ENCODE data around the gene OTOGL.
"Not testable (repeated sequence)": the region's sequence is repeated elsewhere in the genome, so short reads cannot be mapped to it uniquely, and the experiment has no call there.

Gene OTOGL

DNA sequence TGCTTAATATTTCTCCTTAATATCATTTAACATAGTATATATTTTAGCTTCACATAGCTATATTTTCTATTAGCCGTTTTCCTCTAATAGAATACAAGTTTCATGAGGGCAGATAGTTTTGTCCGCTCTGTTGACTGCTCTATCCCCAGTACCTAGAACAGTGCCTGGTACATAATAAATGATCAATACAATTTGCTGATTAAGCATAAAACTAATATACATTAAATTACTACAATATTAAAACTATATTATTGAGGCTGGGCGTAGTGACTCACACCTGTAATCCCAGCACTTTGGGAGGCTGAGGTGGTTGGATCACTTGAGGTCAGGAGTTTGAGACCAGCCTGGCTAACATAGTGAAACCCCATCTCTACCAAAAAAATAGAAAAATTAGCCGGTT is 128.6 kb downstream of the OTOGL start:
- FAIRE-seq: not testable (repeated sequence)

DNA sequence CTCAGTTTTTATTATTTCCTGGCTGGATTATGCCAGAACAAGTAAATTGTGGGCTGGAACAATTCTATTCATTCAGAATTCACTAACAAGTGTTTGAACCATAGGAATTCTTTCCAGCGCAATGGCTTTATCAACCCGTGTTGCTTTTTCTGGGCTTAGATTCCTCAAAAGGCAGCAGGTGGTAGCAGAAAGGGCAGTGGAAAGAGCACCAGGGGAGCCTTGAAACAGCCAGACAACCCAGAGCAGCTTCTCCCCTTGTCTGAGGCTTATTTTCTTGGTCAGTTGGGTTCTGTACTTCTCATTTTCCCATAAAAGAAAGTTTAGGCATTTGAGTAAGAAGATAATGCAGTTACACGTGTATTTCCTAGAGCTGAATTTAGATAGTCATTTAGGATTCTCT is 130.7 kb downstream of the OTOGL start:
- no peak for FAIRE-seq

DNA sequence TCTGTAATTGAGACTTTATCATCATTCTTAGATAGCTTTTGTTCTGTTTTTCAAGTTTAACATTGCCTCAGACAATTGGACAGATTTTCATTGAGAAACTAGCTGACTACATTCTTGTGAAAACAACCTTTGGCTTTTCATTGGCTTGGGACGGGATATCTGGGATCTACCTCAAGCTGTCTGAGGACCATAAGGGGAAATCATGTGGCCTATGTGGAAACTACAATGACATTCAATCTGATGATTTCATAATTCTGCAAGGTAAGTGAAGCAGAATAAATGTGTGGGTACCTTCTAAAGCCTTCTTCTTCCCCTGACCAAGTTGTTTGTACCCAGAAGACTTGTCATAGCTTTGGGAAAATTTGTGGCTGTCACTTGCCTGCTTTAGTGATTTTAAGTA is 133.5 kb downstream of the OTOGL start:
- FAIRE-seq: no peak

- no peak for FAIRE-seq
These were observed 134.6 kb downstream of the OTOGL start for GRCh38 chr12:80233926-80234325.

DNA sequence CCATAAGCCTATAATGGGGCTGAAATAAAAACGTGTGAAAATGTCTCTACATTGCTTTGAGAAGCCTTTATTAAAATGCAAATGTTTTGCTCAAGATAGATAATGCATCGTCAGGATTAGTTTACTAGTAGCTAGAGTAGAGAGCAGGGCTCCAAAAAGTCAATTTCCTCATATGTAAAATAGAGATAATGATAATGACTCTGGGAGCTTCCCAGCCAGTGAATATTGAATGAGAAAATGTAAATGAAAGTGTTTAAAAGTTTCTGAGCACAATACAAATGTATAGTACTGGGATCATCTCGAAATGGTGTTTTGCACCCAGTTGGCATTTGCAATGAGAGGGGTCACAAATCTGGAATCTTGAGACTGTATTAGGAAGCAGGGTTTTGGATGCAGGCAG is 135.3 kb downstream of the OTOGL start:
- no peak for FAIRE-seq

GRCh38 chr12:80235944-80236343 is 136.6 kb downstream of the OTOGL start:
- no peak for FAIRE-seq

DNA sequence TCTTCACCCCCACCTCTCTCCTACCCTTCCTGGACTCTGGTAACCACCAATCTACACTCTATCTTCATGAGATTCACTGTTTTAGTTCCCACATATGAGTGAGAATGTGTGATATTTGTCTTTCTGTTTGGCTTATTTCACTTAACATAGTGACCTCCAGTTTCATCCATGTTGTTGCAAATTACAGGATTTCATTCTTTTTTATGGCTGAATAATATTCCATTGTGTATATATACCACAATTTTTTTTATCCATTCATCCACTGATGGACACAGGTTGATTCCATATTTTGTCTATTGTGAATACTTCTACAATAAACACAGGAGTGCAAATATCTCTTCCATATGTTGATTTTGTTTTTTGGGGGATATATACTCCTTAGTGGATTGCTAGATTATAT is 140.5 kb downstream of the OTOGL start:
- no peak for FAIRE-seq

DNA sequence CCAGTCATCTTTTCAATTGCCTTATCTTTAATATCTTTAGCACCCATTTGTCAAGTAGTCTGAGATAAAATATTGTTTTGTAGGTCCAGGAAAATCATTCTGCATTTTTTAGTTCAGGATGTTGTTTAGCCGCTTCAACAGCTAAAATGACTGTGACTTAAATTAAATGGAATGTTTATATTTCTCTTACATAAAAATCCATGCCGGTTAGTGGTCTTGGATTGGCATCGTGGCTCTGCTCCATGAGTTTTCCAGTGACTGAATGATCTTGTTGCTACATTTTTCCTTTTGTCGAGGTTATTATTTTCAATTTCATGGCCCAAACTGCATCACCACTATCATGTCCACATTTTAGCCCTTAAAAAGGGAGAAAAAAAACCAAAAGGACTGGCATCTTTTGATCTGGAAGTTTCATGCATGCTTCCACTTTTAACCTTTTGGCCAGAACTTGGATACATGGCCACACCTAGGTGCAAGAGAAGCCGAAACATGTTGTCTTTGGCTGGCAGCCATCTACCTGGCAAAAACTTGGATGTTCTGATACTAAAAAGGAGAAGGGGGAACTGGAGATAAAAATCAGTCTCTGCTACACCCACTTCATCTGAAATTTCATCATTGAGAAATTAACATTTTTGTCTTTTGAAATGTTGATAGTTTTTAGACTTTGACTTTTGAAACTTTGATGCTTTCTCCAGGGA is 142.4 kb downstream of the OTOGL start:
- no peak for FAIRE-seq

DNA sequence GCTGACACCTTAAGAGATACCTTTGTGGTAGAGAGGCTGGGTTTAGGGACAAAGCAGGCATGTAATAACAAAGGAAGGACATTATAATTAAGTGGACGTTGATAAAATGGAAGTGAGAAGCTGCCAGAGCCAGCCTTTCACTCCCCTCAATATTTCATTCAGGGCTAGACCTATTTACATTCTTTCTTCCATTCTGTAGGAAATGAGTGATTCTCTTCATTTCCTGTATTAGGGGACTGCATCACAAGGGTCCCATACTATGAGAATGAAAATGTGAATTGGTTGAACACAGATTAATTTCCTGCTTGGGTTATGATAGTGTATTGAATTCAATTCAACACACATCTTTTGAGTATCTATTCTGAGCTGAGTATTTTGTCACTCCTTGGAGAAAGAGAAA is 143.0 kb downstream of the OTOGL start:
- no peak for FAIRE-seq

DNA sequence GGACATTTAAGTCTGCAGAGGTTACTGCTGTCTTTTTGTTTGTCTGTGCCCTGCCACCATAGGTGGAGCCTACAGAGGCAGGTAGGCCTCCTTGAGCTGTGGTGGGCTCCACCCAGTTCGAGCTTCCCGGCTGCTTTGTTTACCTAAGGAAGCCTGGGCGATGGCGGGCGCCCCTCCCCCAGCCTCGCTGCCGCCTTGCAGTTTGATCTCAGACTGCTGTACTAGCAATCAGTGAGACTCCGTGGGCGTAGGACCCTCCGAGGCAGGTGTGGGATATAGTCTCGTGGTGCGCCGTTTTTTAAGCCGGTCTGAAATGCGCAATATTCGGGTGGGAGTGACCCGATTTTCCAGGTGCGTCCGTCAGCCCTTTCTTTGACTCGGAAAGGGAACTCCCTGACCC is 150.2 kb downstream of the OTOGL start:
- not testable (repeated sequence) for FAIRE-seq

DNA sequence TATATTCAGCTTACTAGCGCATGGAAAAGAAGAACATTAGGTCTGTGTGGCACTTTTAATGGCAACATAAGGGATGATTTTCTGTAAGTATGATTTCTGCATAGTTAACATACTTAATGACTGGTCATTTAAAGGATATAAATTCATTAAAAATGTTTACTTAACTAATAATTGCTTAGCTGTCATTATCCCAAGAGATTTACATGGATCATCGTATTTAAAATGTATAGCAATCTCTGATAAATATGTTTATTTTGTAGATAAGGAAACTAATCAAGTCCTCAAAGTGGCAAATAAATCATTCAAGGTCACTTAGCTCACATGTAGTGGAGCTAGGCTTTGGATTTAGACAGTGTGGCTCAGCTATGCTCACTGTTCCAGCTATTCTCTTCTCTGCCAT is 158.6 kb downstream of the OTOGL start:
- FAIRE-seq: no peak

GRCh38 chr12:80260269-80260668 is 160.9 kb downstream of the OTOGL start:
- FAIRE-seq: no peak

DNA sequence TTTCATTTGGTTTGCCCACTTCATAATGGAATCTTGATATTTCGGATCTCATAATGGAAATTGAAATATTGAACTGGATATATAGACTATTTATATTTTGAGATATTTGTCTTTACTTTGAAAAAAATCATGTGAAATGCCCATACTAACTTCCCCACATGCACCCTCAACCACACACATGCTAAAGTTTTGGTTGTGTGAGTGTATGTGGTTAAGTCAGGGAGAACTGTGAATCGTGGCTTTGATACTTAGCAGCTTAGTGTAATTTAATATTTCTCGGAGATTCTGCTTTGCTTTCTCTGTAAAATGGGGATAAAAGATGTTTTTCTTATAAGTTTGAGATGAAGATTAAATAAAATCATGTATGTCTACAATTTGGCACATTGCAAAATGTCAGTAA is 162.1 kb downstream of the OTOGL start:
- no peak for FAIRE-seq

- FAIRE-seq: no peak
These were observed 163.0 kb downstream of the OTOGL start for GRCh38 chr12:80262346-80262745.

- FAIRE-seq: no peak
These were observed 163.4 kb downstream of the OTOGL start for GRCh38 chr12:80262771-80263170.

DNA sequence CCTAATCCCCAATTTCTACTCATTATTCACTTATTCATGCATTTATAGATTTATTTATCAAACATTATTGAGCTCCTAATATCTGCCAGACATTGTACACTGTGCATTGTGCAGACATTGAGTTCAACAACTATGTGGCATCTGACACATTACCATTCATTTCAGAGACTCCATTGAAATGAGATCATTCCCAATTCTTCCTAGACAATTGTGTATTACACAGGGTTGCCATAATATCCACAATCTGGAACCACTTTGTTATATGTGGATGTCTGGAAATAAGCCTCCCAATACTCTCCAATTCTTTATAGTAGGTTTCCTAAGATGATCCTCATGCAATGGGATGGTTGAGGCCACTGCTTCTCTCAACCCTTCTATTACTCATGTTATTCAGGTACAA is 165.0 kb downstream of the OTOGL start:
- no peak for FAIRE-seq

- no peak for FAIRE-seq
These were observed 165.6 kb downstream of the OTOGL start for GRCh38 chr12:80264891-80265290.

GRCh38 chr12:80268924-80269749 is 169.8 kb downstream of the OTOGL start:
- FAIRE-seq: no peak

DNA sequence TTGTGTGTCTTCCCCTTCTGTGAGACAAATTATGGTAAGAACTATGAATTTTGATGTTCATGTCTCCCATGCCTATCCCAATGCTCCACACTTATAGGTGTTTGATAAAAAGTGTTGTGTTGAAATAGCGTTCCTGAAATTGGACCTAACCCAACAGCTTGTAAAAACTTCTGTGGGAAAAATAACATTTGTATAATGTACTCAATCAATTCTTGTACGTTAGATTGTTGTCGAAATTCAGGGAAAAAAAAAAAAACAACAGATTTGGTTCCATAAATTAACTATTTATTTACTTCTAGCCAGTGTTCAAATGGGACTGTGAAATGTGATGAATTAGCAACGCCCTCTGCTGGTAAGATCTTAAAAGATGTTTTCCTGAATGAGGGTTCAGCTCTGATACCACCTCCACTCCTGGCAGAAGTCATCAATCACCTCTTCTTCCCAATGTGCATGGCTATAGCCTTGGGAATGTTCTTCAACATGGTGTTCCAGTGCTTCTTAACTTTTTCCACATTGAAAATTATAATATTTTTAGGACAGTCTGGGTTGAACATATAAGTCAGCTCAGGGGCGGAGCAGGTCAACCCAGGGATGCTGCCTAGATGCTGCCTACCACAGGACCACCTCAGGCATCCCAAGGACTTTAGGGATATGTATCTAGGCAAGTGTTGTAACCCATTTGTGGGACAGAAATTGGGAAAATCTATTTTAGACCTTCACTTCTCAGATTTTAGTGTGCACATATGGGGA is 170.6 kb downstream of the OTOGL start:
- no peak for FAIRE-seq

- no peak for FAIRE-seq
These were observed 172.4 kb downstream of the OTOGL start for GRCh38 chr12:80271780-80272179.

- FAIRE-seq: no peak
These were observed 173.1 kb downstream of the OTOGL start for GRCh38 chr12:80272387-80272915.

GRCh38 chr12:80273144-80273543 is 173.8 kb downstream of the OTOGL start:
- no peak for FAIRE-seq

DNA sequence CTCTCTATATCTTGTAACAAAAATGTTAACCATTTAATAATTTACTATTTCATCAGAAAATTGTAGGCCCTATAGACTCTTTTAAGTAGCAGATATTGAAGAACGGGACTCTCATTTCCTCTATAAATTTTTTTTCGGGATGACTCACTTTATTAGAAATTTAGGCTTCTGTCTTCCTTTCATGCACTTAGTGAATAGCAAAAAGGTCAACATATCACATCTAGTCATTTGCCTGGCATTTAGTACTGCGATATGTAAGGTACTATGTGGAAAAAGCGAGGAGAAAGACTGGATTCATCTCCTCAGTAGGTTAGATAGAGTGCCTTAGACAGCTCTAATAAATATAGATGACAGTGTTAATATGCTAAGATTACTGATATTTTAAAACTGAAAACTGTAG is 178.4 kb downstream of the OTOGL start:
- FAIRE-seq: no peak

All from endometrium (tissue), 2 donors.